A549 (cell line): Measurements from ENCODE around the gene SAP130. TPM values are rescaled to one million over a fixed set of nuclear protein-coding genes. Genes with fewer than 3 reads are reported as not detected.
A peak's percentile ranks its signal among the peaks of the same experiment; 100 is the strongest.

Experiments
- ATAC-seq, 2 experiments: fragments of 200-7000 bp in 1 of 2; fragments of >200 bp in 1 of 2; cut with Nextera tagmentation in 1 of 2; cut with Tn5 transposase in 1 of 2; 3 replicates each; pipeline versions ENCODE4 v1.8.0 to v1.9.1; 2018 to 2020; ENCODE audit warnings: mild to moderate bottlenecking in 1 of 2, moderate library complexity in 1 of 2
- CTCF ChIA-PET: fragments of 300-600 bp; sonication (Branson Sonifier 250); formaldehyde crosslinking; extraction: SDS; loops from one replicate; lab custom pipeline; 2021; ENCODE audit warnings: antibody characterized with exemption, inconsistent platforms; lab: Yijun Ruan, JAX
- POLR2A ChIA-PET: fragments of 350-600 bp; formaldehyde crosslinking; extraction: SDS; loops from one replicate; lab custom pipeline; 2021; ENCODE audit warnings: antibody characterized with exemption, inconsistent platforms; lab: Yijun Ruan, JAX
- DNase-seq, 2 experiments: peaks; one replicate each; pipeline versions ENCODE4 v3.0.0 to v3.0.0-alpha.2; 2011 to 2016; ENCODE audit warnings: low read depth in 1 of 2, low spot score in 1 of 2
- FAIRE-seq: peaks from 2 replicates; lab custom pipeline; 2011; peaks lifted over from hg19 to GRCh38; lab: Jason Lieb, UNC
- H3K27ac ChIP-seq, 2 experiments: fragments of >200 bp; sonication (Bioruptor Twin); formaldehyde crosslinking; 3 replicates each; pipeline ENCODE4 v1.5.1; 2016 to 2017
- H3K4me1 ChIP-seq: fragments of >200 bp; sonication (Bioruptor Twin); formaldehyde crosslinking; 3 replicates; pipeline ENCODE4 v1.6.1; 2016
- H3K4me2 ChIP-seq: fragments of >200 bp; sonication (Bioruptor Twin); formaldehyde crosslinking; 3 replicates; pipeline ENCODE4 v1.6.1; 2016
- H3K4me3 ChIP-seq: fragments of >200 bp; sonication (Bioruptor Twin); formaldehyde crosslinking; 3 replicates; pipeline ENCODE4 v1.5.1; 2016
- H3K9me3 ChIP-seq: fragments of >200 bp; sonication (Bioruptor Twin); formaldehyde crosslinking; 3 replicates; pipeline ENCODE4 v1.6.1; 2016
- BHLHE40 ChIP-seq: IDR thresholded peaks from 2 replicates; pipeline ENCODE4 v1.6.1; 2012; ENCODE audit warnings: low read depth, low read length, inconsistent platforms
- CBX2 ChIP-seq: fragments of 200-600 bp; sonication (generic); IDR thresholded peaks from 2 replicates; pipeline ENCODE4 v1.6.1; 2016; ENCODE audit warnings: low read depth, mild to moderate bottlenecking, borderline replicate concordance
- CBX8 ChIP-seq: fragments of 200-600 bp; sonication (generic); IDR thresholded peaks from 2 replicates; pipeline ENCODE4 v1.6.1; 2016
- CHD4 ChIP-seq: fragments of 200-600 bp; sonication (generic); IDR thresholded peaks from 2 replicates; pipeline ENCODE4 v1.6.1; 2016; ENCODE audit warnings: antibody characterized with exemption, mild to moderate bottlenecking, borderline replicate concordance
- E2F6 ChIP-seq: IDR thresholded peaks from 2 replicates; pipeline ENCODE4 v1.6.1; 2012; ENCODE audit warnings: low read depth, borderline replicate concordance
- FOSB ChIP-seq: fragments of 250-450 bp; sonication (Bioruptor Pico); IDR thresholded peaks from 2 replicates; pipeline ENCODE4 v1.5.0; 2020; ENCODE audit warnings: mild to moderate bottlenecking, moderate library complexity
- HDAC2 ChIP-seq: fragments of 200-600 bp; sonication (generic); IDR thresholded peaks from 2 replicates; pipeline ENCODE4 v1.6.1; 2016
- HEYL ChIP-seq: fragments of 250-450 bp; sonication (Bioruptor Pico); IDR thresholded peaks from 2 replicates; pipeline ENCODE4 v1.8.0; 2021; ENCODE audit warnings: mild to moderate bottlenecking, moderate library complexity
- HOXB13 ChIP-seq: fragments of 250-450 bp; sonication (Bioruptor Pico); IDR thresholded peaks from 2 replicates; pipeline ENCODE4 v1.5.0; 2020; ENCODE audit warnings: low read depth, mild to moderate bottlenecking, moderate library complexity
- HOXB5 ChIP-seq: fragments of 250-450 bp; sonication (Bioruptor Pico); IDR thresholded peaks from 2 replicates; pipeline ENCODE4 v1.5.0; 2020; ENCODE audit warnings: mild to moderate bottlenecking, moderate library complexity
- JUNB ChIP-seq: fragments of >200 bp; sonication (Bioruptor Twin); formaldehyde crosslinking; IDR thresholded peaks from 2 replicates; pipeline ENCODE4 v1.6.1; 2016
- KDM5A ChIP-seq: fragments of 200-600 bp; sonication (generic); IDR thresholded peaks from 2 replicates; pipeline ENCODE4 v1.6.1; 2016; ENCODE audit warnings: antibody characterized with exemption, mild to moderate bottlenecking
- MAX ChIP-seq: IDR thresholded peaks from 2 replicates; pipeline ENCODE4 v1.6.1; 2012
- MYC ChIP-seq: IDR thresholded peaks from 2 replicates; pipeline ENCODE4 v1.6.1; 2012; ENCODE audit warnings: mild to moderate bottlenecking, inconsistent platforms, low read length, improper control_type of control experiment, borderline replicate concordance
- NFE2L2 ChIP-seq: fragments of 150-350 bp; conservative IDR thresholded peaks from 2 replicates; pipeline ENCODE4 v1.6.1; 2014; ENCODE audit warnings: low read length
- NPAS2 ChIP-seq: fragments of 250-450 bp; sonication (Bioruptor Pico); IDR thresholded peaks from 2 replicates; pipeline ENCODE4 v1.8.0; 2022; ENCODE audit warnings: mild to moderate bottlenecking, moderate library complexity, borderline replicate concordance
- POLR2A ChIP-seq: IDR thresholded peaks from 2 replicates; pipeline ENCODE4 v1.6.1; 2012; ENCODE audit warnings: mild to moderate bottlenecking, low read length
- RARB ChIP-seq: fragments of 250-450 bp; sonication (Bioruptor Pico); IDR thresholded peaks from 2 replicates; pipeline ENCODE4 v1.8.0; 2021; ENCODE audit warnings: mild to moderate bottlenecking, moderate library complexity
- RCOR1 ChIP-seq: fragments of 150-350 bp; IDR thresholded peaks from 2 replicates; pipeline ENCODE4 v1.6.1; 2014; ENCODE audit warnings: antibody characterized with exemption, low read length, low read depth
- SMC3 ChIP-seq: fragments of >200 bp; sonication (Bioruptor Twin); formaldehyde crosslinking; IDR thresholded peaks from 3 replicates; pipeline ENCODE4 v1.6.1; 2018; ENCODE audit warnings: inconsistent platforms
- SREBF2 ChIP-seq: fragments of 450-650 bp; IDR thresholded peaks from 2 replicates; pipeline ENCODE4 v1.6.1; 2014; ENCODE audit warnings: mild to moderate bottlenecking, moderate library complexity
- TP53 ChIP-seq: fragments of 250-450 bp; sonication (Bioruptor Pico); IDR thresholded peaks from 2 replicates; pipeline ENCODE4 v1.5.0; 2021; ENCODE audit warnings: mild to moderate bottlenecking, moderate library complexity
- ZSCAN20 ChIP-seq: fragments of 250-450 bp; sonication (Bioruptor Pico); IDR thresholded peaks from 2 replicates; pipeline ENCODE4 v1.8.0; 2022; ENCODE audit warnings: mild to moderate bottlenecking, moderate library complexity
- WGBS: methylation state at CpG from one replicate; pipeline ENCODE4 v1.1.6; 2017; ENCODE audit errors: missing lambda C conversion rate; 5-methylcytosine and 5-hydroxymethylcytosine counted together
- polyA plus RNA-seq, 4 experiments: library from polyadenylated mRNA; depleted of rRNA in 3 of 4; stranded (reverse); fragments of >200 nt; fragmentation: RNase III in 1 of 4; extraction: RNeasy Plus Mini Kit Qiagen cat#74134 plus additional on column Dnase treatment in 1 of 4; gene quantifications; 2 replicates in 3 of 4; 3 replicates in 1 of 4; pipeline ENCODE4 v1.2.3, GENCODE V29; 2011 to 2017
- TF ChIP-seq, protein P1 (sequence below): fragments of 450-650 bp; IDR thresholded peaks from 2 replicates; pipeline ENCODE4 v1.6.1; 2014; ENCODE audit warnings: antibody characterized with exemption

The SAP130 gene
- polyA plus RNA-seq, 2 of the 4 experiments (the other 2 are of a cell fraction): 13.9 to 15.1 TPM

DNA sequence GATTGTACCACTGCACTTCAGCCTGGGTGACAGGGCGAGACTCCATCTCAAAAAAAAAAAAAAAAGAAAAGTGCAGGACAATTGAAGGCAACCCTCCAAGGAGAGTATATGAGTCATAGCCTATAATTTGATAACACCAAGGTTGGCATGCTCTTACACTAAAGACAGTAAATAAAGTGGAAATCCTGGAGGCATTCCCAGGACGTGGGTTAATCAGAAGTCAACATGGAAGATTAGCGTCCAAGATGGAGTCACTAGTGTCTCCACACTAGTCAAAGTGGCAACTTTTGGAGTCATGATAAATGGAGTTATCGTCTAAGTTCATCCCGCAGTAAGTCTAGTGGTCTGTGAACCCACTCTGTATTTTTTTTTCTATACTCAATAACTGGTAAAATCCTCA lies 41.9 kb upstream of the SAP130 start:
- H3K27ac ChIP-seq: no peak overlapping the region
- POLR2A ChIA-PET: no interaction called here
- no peak for FAIRE-seq
- no peak overlapping the region for H3K4me2 ChIP-seq
- TF ChIP-seq HOXB5 (peak; percentile 63; the same call in 1 of the 2 replicates), RCOR1 (no peak), ZSCAN20 (CRISPR knock-in tag) (0 out of 2 replicates have a peak, but pooled peaks have one; percentile 37)
- TF ChIP-seq, all 56 proteins: peak for 2
- ATAC-seq (peak in 1 of 2 experiments; percentile 62; a peak in 3 of 6 replicates), DNase-seq (peak in 1 of 2 experiments; percentile 34)
- 50% methylated on average over 5 of the region's 5 CpGs for WGBS
- H3K9me3 ChIP-seq: no peaks in the 10 kb centered on the region
- H3K4me3 ChIP-seq: no peak overlapping the region
- H3K4me1 ChIP-seq: peaks cover 5% of the 10 kb centered on the region; the same call in 2 of the 3 replicates
- CTCF ChIA-PET: no interaction called here

GRCh38 chr2:128064353-128064752 lies 36.5 kb upstream of the SAP130 start:
- no peak overlapping the region for H3K4me3 ChIP-seq
- no peaks in the 10 kb centered on the region for H3K9me3 ChIP-seq
- no peak overlapping the region for H3K27ac ChIP-seq
- ATAC-seq (no peak), DNase-seq (no peak), FAIRE-seq (no peak)
- TF ChIP-seq TP53 (CRISPR knock-in tag) (no peak), E2F6 (no peak)
- no peak overlapping the region for H3K4me2 ChIP-seq
- 100% methylated on average over 1 of the region's 1 CpG for WGBS
- no peaks in the 10 kb centered on the region for H3K4me1 ChIP-seq
- POLR2A ChIA-PET: no interaction called here
- CTCF ChIA-PET: interaction anchor here (0.6 to 4.6 kb wide), 12 partner anchors 9 to 242 kb away, joined by 3 to 35 read pairs (median 12); no protein-coding TSS in a partner anchor

- Histone ChIP-seq H3K4me3 (no peak overlapping the region), H3K9me3 (no peaks in the 10 kb centered on the region), H3K4me1 (no peaks in the 10 kb centered on the region), H3K4me2 (no peak overlapping the region)
- POLR2A ChIA-PET: interaction anchor here (0.7 kb wide), 1 partner anchor 8 kb away, joined by 3 read pairs; no protein-coding TSS in a partner anchor
- CTCF ChIA-PET: interaction anchor here (0.7 to 4.6 kb wide), 16 partner anchors 10 to 243 kb away, joined by 3 to 35 read pairs (median 5); partner anchors contain the start of gene UGGT1
- WGBS: 81% methylated on average over 8 of the region's 8 CpGs
- DNase-seq (no peak), FAIRE-seq (no peak), ATAC-seq (no peak)
- TF ChIP-seq SMC3 (no peak), CBX8 (no peak), RARB (no peak), JUNB (no peak), POLR2A (no peak), CHD4 (no peak), BHLHE40 (no peak)
- TF ChIP-seq, protein P1, sequence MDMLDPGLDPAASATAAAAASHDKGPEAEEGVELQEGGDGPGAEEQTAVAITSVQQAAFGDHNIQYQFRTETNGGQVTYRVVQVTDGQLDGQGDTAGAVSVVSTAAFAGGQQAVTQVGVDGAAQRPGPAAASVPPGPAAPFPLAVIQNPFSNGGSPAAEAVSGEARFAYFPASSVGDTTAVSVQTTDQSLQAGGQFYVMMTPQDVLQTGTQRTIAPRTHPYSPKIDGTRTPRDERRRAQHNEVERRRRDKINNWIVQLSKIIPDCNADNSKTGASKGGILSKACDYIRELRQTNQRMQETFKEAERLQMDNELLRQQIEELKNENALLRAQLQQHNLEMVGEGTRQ: no peak
- TF ChIP-seq, all 56 proteins: peak for 0
- H3K27ac ChIP-seq: no peak overlapping the region
These were observed 34.7 kb upstream of the SAP130 start for GRCh38 chr2:128062571-128062970.

DNA sequence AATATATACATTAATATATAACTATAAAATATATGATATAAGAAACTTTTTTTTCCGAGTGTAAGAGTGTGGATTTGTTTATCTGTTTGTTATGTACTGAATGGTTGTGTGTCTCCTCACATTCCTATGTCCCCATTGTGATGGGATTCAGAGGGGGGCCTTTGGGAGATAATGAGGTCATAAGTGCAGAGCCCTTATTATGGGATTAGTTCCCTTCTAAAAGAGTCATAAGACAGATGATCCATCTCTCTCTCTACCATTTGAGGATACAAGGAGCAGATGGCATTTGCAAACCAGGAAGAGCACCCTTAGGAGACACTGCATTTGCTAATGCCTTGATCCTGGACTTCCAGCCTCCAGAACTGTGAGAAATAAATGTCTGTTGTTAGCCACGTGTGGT lies 30.3 kb upstream of the SAP130 start:
- ATAC-seq (no peak), DNase-seq (no peak), FAIRE-seq (no peak)
- no peaks in the 10 kb centered on the region for H3K4me1 ChIP-seq
- H3K9me3 ChIP-seq: 0 out of 3 replicates have a peak, but pooled peaks cover 6% of the 10 kb centered on the region
- ChIA-PET CTCF (no interaction called here), POLR2A (interaction anchor here (1.2 kb wide), 1 partner anchor 33 kb away, joined by 3 read pairs; the partner anchor contains the start of gene UGGT1)
- no peak for TF ChIP-seq HEYL (CRISPR knock-in tag)
- TF ChIP-seq CBX2: no peak
- 48% methylated on average over 2 of the region's 2 CpGs for WGBS
- H3K27ac ChIP-seq: no peak overlapping the region
- no peak overlapping the region for H3K4me2 ChIP-seq
- H3K4me3 ChIP-seq: no peak overlapping the region

- CTCF ChIA-PET: no interaction called here
- WGBS: 15% methylated on average over 3 of the region's 3 CpGs
- TF ChIP-seq MAX: no peak
- TF ChIP-seq SREBF2: no peak
- TF ChIP-seq JUNB: no peak
- no peak for TF ChIP-seq HDAC2
- TF ChIP-seq KDM5A: no peak
- TF ChIP-seq HOXB13 (CRISPR knock-in tag): no peak
- TF ChIP-seq CBX2: no peak
- no peak for TF ChIP-seq MYC
- no peak for TF ChIP-seq FOSB (CRISPR knock-in tag)
- TF ChIP-seq NPAS2 (CRISPR knock-in tag): no peak
- TF ChIP-seq NFE2L2: no peak
- Histone ChIP-seq H3K4me1 (no peaks in the 10 kb centered on the region), H3K9me3 (0 out of 3 replicates have a peak, but pooled peaks cover 6% of the 10 kb centered on the region), H3K4me2 (no peak overlapping the region), H3K4me3 (no peak overlapping the region), H3K27ac (no peak overlapping the region)
- FAIRE-seq (no peak), DNase-seq (no peak), ATAC-seq (no peak)
- POLR2A ChIA-PET: interaction anchor here (1.2 kb wide), 1 partner anchor 34 kb away, joined by 3 read pairs; the partner anchor contains the start of gene UGGT1
These were observed 29.5 kb upstream of the SAP130 start for GRCh38 chr2:128057334-128057733.
